Karpas-422 (cell line): Measurements from ENCODE around the gene CDC73. TPM values are rescaled to one million over a fixed set of nuclear protein-coding genes. Genes with fewer than 3 reads are reported as not detected.

Experiments
- DNase-seq: peaks from one replicate; pipeline ENCODE4 v3.0.0-alpha.2; 2015
- H2AFZ ChIP-seq: fragments of 200-600 bp; sonication (generic); 2 replicates; pipeline ENCODE4 v1.6.1; 2014; ENCODE audit warnings: antibody characterized with exemption, low read length, mixed read lengths
- H3K27ac ChIP-seq: fragments of 200-600 bp; sonication (generic); 2 replicates; pipeline ENCODE4 v1.5.1; 2014; ENCODE audit warnings: mild to moderate bottlenecking, low read length, moderate library complexity
- H3K27me3 ChIP-seq: fragments of 200-600 bp; sonication (generic); 2 replicates; pipeline ENCODE4 v1.6.1; 2014; ENCODE audit warnings: low read length, mixed read lengths
- H3K36me3 ChIP-seq: fragments of 200-600 bp; sonication (generic); 2 replicates; pipeline ENCODE4 v1.6.1; 2014; ENCODE audit warnings: low read length, mixed read lengths; ENCODE audit not compliant: insufficient read depth
- H3K4me1 ChIP-seq: fragments of 200-600 bp; sonication (generic); 2 replicates; pipeline ENCODE4 v1.6.1; 2014; ENCODE audit warnings: mild to moderate bottlenecking, low read length, mixed read lengths
- H3K4me2 ChIP-seq: fragments of 200-600 bp; sonication (generic); 2 replicates; pipeline ENCODE4 v1.6.1; 2014; ENCODE audit warnings: low read length, low read depth, mild to moderate bottlenecking; ENCODE audit not compliant: poor library complexity, severe bottlenecking
- H3K4me3 ChIP-seq: fragments of 200-600 bp; sonication (generic); 2 replicates; pipeline ENCODE4 v1.5.1; 2014; ENCODE audit warnings: mild to moderate bottlenecking, antibody characterized with exemption, low read length, mixed read lengths
- H3K79me2 ChIP-seq: fragments of 200-600 bp; sonication (generic); 2 replicates; pipeline ENCODE4 v1.6.1; 2014; ENCODE audit warnings: mild to moderate bottlenecking, low read length, mixed read lengths
- H3K9ac ChIP-seq: fragments of 200-600 bp; sonication (generic); 2 replicates; pipeline ENCODE4 v1.6.0; 2014; ENCODE audit warnings: low read length
- H3K9me2 ChIP-seq: fragments of 200-600 bp; sonication (generic), shearing (Covaris generic); replicated peaks from 2 replicates; pipeline ENCODE4 v1.6.0; 2014; ENCODE audit warnings: mild to moderate bottlenecking, low read length, moderate library complexity; ENCODE audit not compliant: insufficient read depth
- H3K9me3 ChIP-seq: fragments of 300-700, 200-600 bp; sonication (generic); 2 replicates; pipeline ENCODE4 v1.6.1; 2014; ENCODE audit warnings: low read length, mixed read lengths
- H4K20me1 ChIP-seq: fragments of 200-600 bp; sonication (generic); 2 replicates; pipeline ENCODE4 v1.6.1; 2014; ENCODE audit warnings: mild to moderate bottlenecking, antibody characterized with exemption, low read length, low read depth; ENCODE audit not compliant: insufficient read depth
- total RNA-seq: library from RNA; depleted of rRNA; stranded (reverse); fragments of >200 nt; shearing (Covaris generic); gene quantifications from 2 replicates; pipeline ENCODE4 v1.2.3, GENCODE V29; 2014; ENCODE audit warnings: low replicate concordance; rRNA removed

Gene CDC73
- total RNA-seq = 21.1 and 37.9 TPM in 2 replicates

- Histone ChIP-seq H3K4me1 (peaks cover 25% of the 10 kb centered on the region), H3K27ac (peak within 1 kb of the TSS; percentile 92), H3K36me3 (peaks cover 24% of the 10 kb centered on the region; the same call in 1 of the 2 replicates), H3K79me2 (peaks cover 47% of the 10 kb centered on the region), H3K27me3 (no peaks in the 10 kb centered on the region), H3K9me3 (no peaks in the 10 kb centered on the region), H3K9ac (peak within 1 kb of the TSS; percentile 87), H3K4me3 (peak within 1 kb of the TSS; percentile 84), H2AFZ (peak within 1 kb of the TSS; percentile 73), H3K4me2 (peak within 1 kb of the TSS; percentile 92), H3K9me2 (no peaks in the 10 kb centered on the region), H4K20me1 (peaks cover 10% of the 10 kb centered on the region; the same call in 1 of the 2 replicates)
- peak; percentile 98 for DNase-seq
Observed at GRCh38 chr1:193121616-193122593, at the start of gene CDC73. Gene CDC73 (plus strand): TSS chr1:193122031. CDS start chr1:193122201, 170 bp downstream.

GRCh38 chr1:193077991-193078390, 43.8 kb upstream of the CDC73 start:
- Histone ChIP-seq H3K36me3 (peaks cover 72% of the 10 kb centered on the region), H2AFZ (no peak overlapping the region), H3K4me2 (no peak overlapping the region), H3K79me2 (peaks cover 36% of the 10 kb centered on the region), H3K4me1 (peaks cover 13% of the 10 kb centered on the region), H3K9me3 (peaks cover 5% of the 10 kb centered on the region; the same call in 1 of the 2 replicates), H3K9ac (no peak overlapping the region), H3K27ac (no peak overlapping the region), H3K9me2 (no peaks in the 10 kb centered on the region; the same call in 1 of the 2 replicates), H4K20me1 (no peaks in the 10 kb centered on the region), H3K4me3 (no peak overlapping the region), H3K27me3 (no peaks in the 10 kb centered on the region)
- no peak for DNase-seq

DNA sequence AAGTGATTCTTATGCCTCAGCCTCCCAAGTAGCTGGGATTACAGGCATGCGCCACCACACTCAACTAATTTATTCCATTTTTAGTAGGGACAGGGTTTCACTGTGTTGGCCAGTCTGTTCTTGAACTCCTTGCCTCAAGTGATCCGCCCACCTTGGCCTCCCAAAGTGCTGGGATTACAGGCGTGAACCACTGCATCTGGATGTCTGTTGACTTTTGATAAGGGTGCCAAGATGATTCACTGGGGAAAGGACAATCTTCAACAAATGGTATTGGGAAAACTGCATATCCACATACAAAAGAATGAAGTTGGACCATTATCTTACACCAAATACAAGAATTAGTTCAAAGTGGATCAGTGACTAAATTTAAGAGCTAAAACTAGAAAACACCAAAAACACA, 42.6 kb upstream of the CDC73 start:
- Histone ChIP-seq H3K4me2 (no peak overlapping the region), H3K4me1 (peaks cover 25% of the 10 kb centered on the region), H2AFZ (no peak overlapping the region), H3K27me3 (no peaks in the 10 kb centered on the region), H3K4me3 (no peak overlapping the region), H3K36me3 (peaks cover 78% of the 10 kb centered on the region), H3K9ac (no peak overlapping the region), H3K79me2 (peaks cover 40% of the 10 kb centered on the region), H3K9me3 (0 out of 2 replicates have a peak, but pooled peaks cover 3% of the 10 kb centered on the region), H3K9me2 (no peaks in the 10 kb centered on the region; the same call in 1 of the 2 replicates), H4K20me1 (no peaks in the 10 kb centered on the region), H3K27ac (no peak overlapping the region)
- no peak for DNase-seq

DNA sequence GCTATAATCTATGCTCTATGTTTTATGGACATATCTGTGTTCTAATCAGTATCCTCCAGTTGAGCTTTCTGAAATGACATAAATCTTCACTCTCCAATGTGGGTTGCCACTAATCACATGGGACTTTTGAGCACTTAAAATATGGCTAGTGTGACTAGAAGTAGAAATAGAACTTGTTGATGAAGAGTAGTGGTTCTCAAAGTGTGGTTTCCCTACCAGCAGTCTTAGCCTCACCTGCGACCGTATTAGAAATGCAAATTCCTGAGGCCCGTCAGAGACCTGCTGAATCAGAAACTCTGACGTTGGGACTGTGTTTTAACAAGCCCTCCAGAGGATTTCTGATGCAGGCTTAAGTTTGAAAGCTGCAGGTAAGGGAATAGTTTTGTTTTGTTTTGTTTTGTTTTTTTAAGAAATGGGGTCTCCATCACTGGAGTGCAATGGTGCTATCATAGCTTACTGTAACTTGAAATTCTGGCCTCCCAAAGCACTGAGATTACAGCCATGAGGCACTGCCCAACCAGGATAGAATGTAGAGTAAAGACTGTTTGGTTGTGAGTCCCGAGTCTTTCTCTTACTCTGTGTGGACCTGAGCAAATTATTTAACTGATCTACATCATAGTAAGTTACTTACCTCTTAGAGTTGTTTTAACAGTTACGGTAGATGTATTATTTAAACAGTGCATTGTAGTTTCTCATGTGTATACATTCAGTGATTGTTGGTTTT, 38.3 kb upstream of the CDC73 start:
- H3K4me3 ChIP-seq = peak overlapping the region; percentile 24; the same call in 1 of the 2 replicates
- peak overlapping the region; percentile 32; the same call in 1 of the 2 replicates for H3K9ac ChIP-seq
- H3K27me3 ChIP-seq = no peaks in the 10 kb centered on the region
- peaks cover 27% of the 10 kb centered on the region for H3K4me1 ChIP-seq
- H3K36me3 ChIP-seq = peaks cover 70% of the 10 kb centered on the region
- H4K20me1 ChIP-seq = no peaks in the 10 kb centered on the region
- H3K79me2 ChIP-seq = peaks cover 42% of the 10 kb centered on the region
- peak overlapping the region; percentile 89 for H3K27ac ChIP-seq
- peak overlapping the region; percentile 48 for H3K4me2 ChIP-seq
- DNase-seq = peak; percentile 76
- H2AFZ ChIP-seq = no peak overlapping the region
- H3K9me3 ChIP-seq = no peaks in the 10 kb centered on the region
- H3K9me2 ChIP-seq = no peaks in the 10 kb centered on the region; the same call in 1 of the 2 replicates

DNA sequence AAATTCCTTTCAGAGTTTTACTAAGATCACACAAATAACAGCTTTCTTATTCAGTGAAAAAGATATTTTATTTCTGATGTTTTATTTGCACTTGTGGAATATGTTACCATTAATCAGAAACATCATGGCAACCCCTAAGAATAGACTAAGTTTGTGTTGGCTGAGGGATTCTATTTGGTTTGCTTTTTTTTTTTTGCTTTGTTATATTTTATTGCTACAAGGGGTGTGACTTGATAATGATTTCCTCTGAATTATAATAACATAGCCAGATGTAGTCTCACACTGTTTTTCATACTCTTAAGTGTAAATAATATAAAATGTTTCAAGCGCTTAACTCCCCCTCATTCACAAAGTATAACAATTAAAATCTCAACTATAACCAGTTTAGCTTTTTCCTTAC, 36.6 kb upstream of the CDC73 start:
- Histone ChIP-seq H3K27ac (no peak overlapping the region), H3K4me3 (no peak overlapping the region), H3K4me1 (peaks cover 27% of the 10 kb centered on the region), H3K27me3 (no peaks in the 10 kb centered on the region), H3K9ac (no peak overlapping the region), H2AFZ (no peak overlapping the region), H3K9me3 (no peaks in the 10 kb centered on the region), H3K36me3 (peaks cover 64% of the 10 kb centered on the region), H3K4me2 (no peak overlapping the region), H3K79me2 (peaks cover 49% of the 10 kb centered on the region), H3K9me2 (no peaks in the 10 kb centered on the region; the same call in 1 of the 2 replicates), H4K20me1 (no peaks in the 10 kb centered on the region)
- no peak for DNase-seq

DNA sequence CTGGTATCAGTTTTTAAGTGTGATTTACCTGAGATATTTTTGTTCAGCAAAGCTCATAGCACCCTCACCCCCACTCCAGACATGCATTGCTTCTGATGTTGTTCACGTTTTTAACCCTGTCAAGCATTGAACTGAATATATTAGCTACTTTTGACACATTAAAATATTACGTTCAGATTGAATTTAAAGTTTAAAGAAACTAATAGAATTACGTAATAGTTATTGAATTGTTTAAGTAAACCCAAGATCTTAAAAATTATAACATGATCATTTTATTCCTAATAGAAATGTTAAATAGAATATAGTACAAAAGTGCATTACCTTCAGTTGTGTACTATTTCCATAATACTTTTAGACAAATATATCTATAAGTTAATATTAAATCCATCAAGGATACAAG, 35.5 kb upstream of the CDC73 start:
- H3K4me1 ChIP-seq = peaks cover 35% of the 10 kb centered on the region
- H3K9me2 ChIP-seq = no peaks in the 10 kb centered on the region; the same call in 1 of the 2 replicates
- no peaks in the 10 kb centered on the region for H3K27me3 ChIP-seq
- no peaks in the 10 kb centered on the region for H4K20me1 ChIP-seq
- H3K9ac ChIP-seq = no peak overlapping the region
- 0 out of 2 replicates have a peak overlapping the region, but pooled peaks have one; percentile 3 for H3K27ac ChIP-seq
- peaks cover 54% of the 10 kb centered on the region for H3K79me2 ChIP-seq
- no peak overlapping the region for H3K4me3 ChIP-seq
- H3K36me3 ChIP-seq = peaks cover 55% of the 10 kb centered on the region
- H2AFZ ChIP-seq = no peak overlapping the region
- no peaks in the 10 kb centered on the region for H3K9me3 ChIP-seq
- no peak for DNase-seq
- no peak overlapping the region for H3K4me2 ChIP-seq

DNA sequence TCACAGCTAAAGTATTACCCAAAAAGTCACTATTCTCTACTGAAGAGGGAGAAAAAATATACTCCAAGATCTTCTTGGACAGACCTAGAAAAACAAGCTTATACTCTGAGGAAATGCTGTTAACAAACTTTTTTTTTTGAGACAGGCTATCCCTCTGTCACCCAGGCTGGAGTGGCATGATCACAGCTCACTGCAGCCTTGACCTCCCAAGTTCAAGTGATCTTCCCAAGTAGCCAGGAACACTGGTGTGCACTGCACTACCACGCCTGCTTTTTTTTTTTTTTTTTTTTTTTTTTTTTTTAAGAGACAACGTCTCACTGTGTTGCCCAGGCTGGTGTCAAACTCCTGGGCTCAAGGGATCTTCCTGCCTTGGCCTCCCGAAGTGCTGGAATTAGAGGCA, 33.9 kb upstream of the CDC73 start:
- no peak overlapping the region for H3K27ac ChIP-seq
- peaks cover 53% of the 10 kb centered on the region for H3K36me3 ChIP-seq

More for the DNA sequence above, 33.9 kb upstream of the CDC73 start:
- Histone ChIP-seq H3K4me2 (no peak overlapping the region), H3K27me3 (no peaks in the 10 kb centered on the region), H3K79me2 (peaks cover 54% of the 10 kb centered on the region), H3K4me1 (peaks cover 25% of the 10 kb centered on the region), H3K9ac (no peak overlapping the region), H4K20me1 (no peaks in the 10 kb centered on the region), H2AFZ (no peak overlapping the region), H3K9me2 (no peaks in the 10 kb centered on the region), H3K9me3 (no peaks in the 10 kb centered on the region), H3K4me3 (no peak overlapping the region)
- no peak for DNase-seq
